Left forelimb (tissue), 1 donor: ENCODE results near the gene RPL18A.

Source experiments
- DNase-seq: peaks from one replicate; pipeline ENCODE4 v3.0.0-alpha.2; 2018; ENCODE audit warnings: low spot score

The RPL18A gene

GRCh38 chr19:17841810-17842662 lies 17.7 kb upstream of the RPL18A start:
- peak; percentile 92 for DNase-seq

- no peak for DNase-seq
These were observed 16.9 kb upstream of the RPL18A start for GRCh38 chr19:17842663-17843291.

GRCh38 chr19:17843292-17843827 lies 16.4 kb upstream of the RPL18A start:
- no peak for DNase-seq

- DNase-seq, result no peak
These were observed 15.7 kb upstream of the RPL18A start for GRCh38 chr19:17843908-17844490.

GRCh38 chr19:17846146-17846545 lies 13.6 kb upstream of the RPL18A start:
- DNase-seq, result no peak

- peak; percentile 92 for DNase-seq
These were observed 12.0 kb upstream of the RPL18A start, which contains the start of gene JAK3 for GRCh38 chr19:17847538-17848366. Gene JAK3 (minus strand): TSS chr19:17847982. CDS start chr19:17844417, 3,565 bp downstream.

GRCh38 chr19:17848595-17849292 lies 11.0 kb upstream of the RPL18A start:
- no peak for DNase-seq

- DNase-seq, result no peak
These were observed 5.6 kb upstream of the RPL18A start for GRCh38 chr19:17854061-17854460.

GRCh38 chr19:17855280-17856152 lies 4.2 kb upstream of the RPL18A start:
- DNase-seq, result peak; percentile 87

- DNase-seq, result no peak
These were observed 752 bp downstream of the RPL18A start for GRCh38 chr19:17860331-17860992.

- no peak for DNase-seq
These were observed 1.3 kb downstream of the RPL18A start for GRCh38 chr19:17860993-17861360.

- DNase-seq, result no peak
These were observed 2.1 kb downstream of the RPL18A start for GRCh38 chr19:17861542-17862402.

- no peak for DNase-seq
These were observed 3.2 kb downstream of the RPL18A start for GRCh38 chr19:17862711-17863519.

GRCh38 chr19:17863520-17864182 lies 3.9 kb downstream of the RPL18A start:
- no peak for DNase-seq

GRCh38 chr19:17865364-17866311 lies 5.9 kb downstream of the RPL18A start:
- DNase-seq, result no peak

GRCh38 chr19:17866312-17866963 lies 6.7 kb downstream of the RPL18A start:
- DNase-seq, result no peak
